ENCODE measurements around the gene LMTK2.

LMTK2 gene

GRCh38 chr7:98138672-98139071 is 32.0 kb downstream of the LMTK2 start:
- no peak for DNase-seq

- DNase-seq, result no peak
Measured at GRCh38 chr7:98142658-98143057, 36.0 kb downstream of the LMTK2 start.

GRCh38 chr7:98148607-98149006 is 41.9 kb downstream of the LMTK2 start:
- DNase-seq, result no peak

- DNase-seq, result no peak
Measured at GRCh38 chr7:98149116-98149692, 42.5 kb downstream of the LMTK2 start.

- no peak for DNase-seq
Measured at GRCh38 chr7:98151884-98152283, 45.2 kb downstream of the LMTK2 start.

- no peak for DNase-seq
Measured at GRCh38 chr7:98156700-98157099, 50.0 kb downstream of the LMTK2 start.

- no peak for DNase-seq
Measured at GRCh38 chr7:98157761-98158160, 51.1 kb downstream of the LMTK2 start.

- DNase-seq, result no peak
Measured at GRCh38 chr7:98162758-98163157, 56.1 kb downstream of the LMTK2 start.

GRCh38 chr7:98163269-98163668 is 56.6 kb downstream of the LMTK2 start:
- DNase-seq, result no peak

- no peak for DNase-seq
Measured at GRCh38 chr7:98163704-98164494, 57.2 kb downstream of the LMTK2 start.

- peak; percentile 1 to 13 for DNase-seq
Measured at GRCh38 chr7:98165827-98166667, 59.4 kb downstream of the LMTK2 start.

GRCh38 chr7:98166668-98166970 is 60.0 kb downstream of the LMTK2 start:
- DNase-seq, result no peak

- DNase-seq, result no peak
Measured at GRCh38 chr7:98167653-98168052, 61.0 kb downstream of the LMTK2 start.

- DNase-seq, result peak; percentile 4 to 35
Measured at GRCh38 chr7:98168181-98168903, 61.7 kb downstream of the LMTK2 start.

- DNase-seq, result no peak
Measured at GRCh38 chr7:98168904-98169621, 62.4 kb downstream of the LMTK2 start.

- DNase-seq, result no peak
Measured at GRCh38 chr7:98170966-98171365, 64.3 kb downstream of the LMTK2 start.

GRCh38 chr7:98171449-98171848 is 64.8 kb downstream of the LMTK2 start:
- DNase-seq, result no peak

- DNase-seq, result no peak
Measured at GRCh38 chr7:98174334-98175259, 67.9 kb downstream of the LMTK2 start.

- no peak for DNase-seq
Measured at GRCh38 chr7:98175260-98175940, 68.7 kb downstream of the LMTK2 start.

- no peak for DNase-seq
Measured at GRCh38 chr7:98177553-98177952, 70.9 kb downstream of the LMTK2 start.

- no peak for DNase-seq
Measured at GRCh38 chr7:98178321-98178720, 71.7 kb downstream of the LMTK2 start.

Data from Kasumi-1 (cell line).